GM12872 (cell line): ENCODE data around the gene PDE7B.

Source experiments
- CTCF ChIP-seq: IDR thresholded peaks from 3 replicates; pipeline ENCODE4 v1.5.1; 2011; ENCODE audit warnings: low read depth, mild to moderate bottlenecking, low read length, moderate library complexity; ENCODE audit not compliant: insufficient read depth

The PDE7B gene

GRCh38 chr6:135851442-135852271 is at the start of gene PDE7B:
Gene PDE7B (plus strand): TSS chr6:135851701.
- TF ChIP-seq CTCF, result no peak

GRCh38 chr6:135801755-135802465 is 49.6 kb upstream of the PDE7B start:
- no peak for TF ChIP-seq CTCF

GRCh38 chr6:135810486-135810885 is 41.0 kb upstream of the PDE7B start:
- TF ChIP-seq CTCF, result no peak

- TF ChIP-seq CTCF, result no peak
Observed at GRCh38 chr6:135811170-135811569, 40.3 kb upstream of the PDE7B start.

GRCh38 chr6:135811644-135812526 is 39.6 kb upstream of the PDE7B start:
- no peak for TF ChIP-seq CTCF

- no peak for TF ChIP-seq CTCF
Observed at GRCh38 chr6:135813401-135813800, 38.1 kb upstream of the PDE7B start.

GRCh38 chr6:135814043-135814442 is 37.5 kb upstream of the PDE7B start:
- TF ChIP-seq CTCF, result no peak
